CD4-positive, alpha-beta T cell treated with Interleukin-6 at 100 ng/mL for 8 hours (primary cell): Measurements from ENCODE around the gene IFRD2.
"Not testable (repeated sequence)": the region's sequence is repeated elsewhere in the genome, so short reads cannot be mapped to it uniquely, and the experiment has no call there.

ENCODE experiments used
- DNase-seq: peaks from one replicate; pipeline ENCODE4 v3.0.0-alpha.2; 2020; ENCODE audit warnings: mixed read lengths, low spot score

The IFRD2 gene

DNA sequence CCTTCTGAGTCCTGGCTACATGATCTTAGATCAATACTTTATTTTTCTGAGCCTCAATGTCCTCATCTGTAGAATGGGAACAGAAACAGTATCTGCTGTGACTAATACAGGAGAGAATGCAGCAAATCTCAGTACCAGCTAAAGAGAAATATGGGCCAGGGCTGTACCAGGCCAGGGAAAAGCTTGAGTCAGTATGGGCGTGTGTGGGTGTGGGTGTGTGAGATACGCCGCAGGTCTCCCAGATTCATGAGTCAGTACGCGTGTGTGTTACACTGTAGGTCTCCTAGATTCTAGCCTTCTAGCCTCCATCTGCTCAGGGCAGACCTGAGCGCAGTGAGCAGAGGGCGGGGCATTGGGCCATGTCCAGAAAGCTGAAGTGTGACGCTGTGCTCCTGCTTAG, 41.0 kb downstream of the IFRD2 start:
- no peak for DNase-seq

DNA sequence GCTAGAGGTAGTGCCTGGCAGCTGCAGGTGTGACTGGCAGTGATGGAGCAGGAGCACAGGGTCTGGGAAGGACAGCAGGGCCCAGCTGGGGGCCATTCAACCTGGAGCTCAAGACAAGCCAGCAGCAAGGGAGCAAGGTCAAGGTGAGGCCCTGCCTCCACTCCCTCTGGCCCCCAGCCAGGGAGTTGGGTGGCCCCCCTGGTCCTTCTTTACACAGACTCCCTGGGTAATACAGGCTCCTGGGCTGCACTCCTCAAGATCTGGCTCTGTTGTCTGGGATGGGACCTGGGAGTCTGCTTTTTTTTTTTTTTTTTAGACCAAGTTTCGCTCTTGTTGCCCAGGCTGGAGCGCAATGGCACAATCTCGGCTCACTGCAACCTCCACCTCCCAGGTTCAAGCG, 41.7 kb downstream of the IFRD2 start:
- DNase-seq, result no peak

- no peak for DNase-seq
These were observed 42.8 kb downstream of the IFRD2 start for GRCh38 chr3:50249457-50249856.

DNA sequence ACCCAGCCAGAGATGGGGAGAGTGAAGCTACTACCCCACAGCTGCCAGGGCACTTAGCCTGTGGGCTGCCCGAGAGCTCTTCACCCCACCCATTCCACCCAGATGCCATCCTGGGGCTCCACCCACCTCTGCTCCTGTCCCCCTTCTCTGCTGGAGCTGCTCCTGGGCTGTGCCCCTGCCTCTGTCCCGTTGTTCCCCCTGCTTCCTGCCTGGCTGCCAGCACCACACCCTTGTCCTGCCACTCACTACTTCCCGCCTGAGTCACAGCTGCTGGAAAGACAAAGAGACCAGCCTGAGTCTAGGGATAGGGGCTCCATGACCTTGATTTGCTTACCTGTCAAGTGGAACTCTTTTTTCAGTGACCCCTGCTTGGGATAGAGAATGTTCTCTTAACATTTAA, 43.8 kb downstream of the IFRD2 start:
- no peak for DNase-seq

GRCh38 chr3:50246517-50246954, 45.7 kb downstream of the IFRD2 start:
- DNase-seq, result peak; percentile 83

GRCh38 chr3:50245831-50246516, 46.3 kb downstream of the IFRD2 start:
- DNase-seq, result peak; percentile 90

DNA sequence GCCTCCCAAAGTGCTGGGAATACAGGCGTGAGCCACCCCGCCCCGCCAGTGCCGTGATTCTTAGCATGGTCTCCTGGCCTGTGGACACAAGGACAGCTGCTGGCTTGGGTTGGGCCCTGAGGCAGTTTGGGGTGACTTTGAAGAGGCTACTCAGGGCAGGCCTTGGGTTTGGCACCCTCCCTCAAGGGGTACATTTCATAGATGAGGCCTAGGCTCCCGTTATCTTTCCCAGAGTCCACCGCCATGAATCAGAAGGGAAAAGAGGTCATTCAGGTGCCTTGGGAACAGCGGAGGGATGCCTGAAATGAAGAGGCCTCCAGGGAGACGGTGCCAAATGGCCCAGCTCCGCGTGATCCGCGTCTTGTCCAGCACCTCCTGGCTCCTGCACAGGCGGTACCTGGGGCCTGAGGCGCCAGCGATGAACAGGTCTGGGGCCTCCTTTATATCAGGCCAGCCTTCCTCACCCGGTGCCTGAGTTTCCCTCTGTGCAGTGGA, 46.9 kb downstream of the IFRD2 start:
- no peak for DNase-seq

GRCh38 chr3:50244813-50245212, 47.4 kb downstream of the IFRD2 start:
- DNase-seq, result not testable (repeated sequence)

- no peak for DNase-seq
These were observed 48.7 kb downstream of the IFRD2 start for GRCh38 chr3:50243543-50243895.

- DNase-seq, result peak; percentile 30
These were observed 49.2 kb downstream of the IFRD2 start for GRCh38 chr3:50242851-50243542.

DNA sequence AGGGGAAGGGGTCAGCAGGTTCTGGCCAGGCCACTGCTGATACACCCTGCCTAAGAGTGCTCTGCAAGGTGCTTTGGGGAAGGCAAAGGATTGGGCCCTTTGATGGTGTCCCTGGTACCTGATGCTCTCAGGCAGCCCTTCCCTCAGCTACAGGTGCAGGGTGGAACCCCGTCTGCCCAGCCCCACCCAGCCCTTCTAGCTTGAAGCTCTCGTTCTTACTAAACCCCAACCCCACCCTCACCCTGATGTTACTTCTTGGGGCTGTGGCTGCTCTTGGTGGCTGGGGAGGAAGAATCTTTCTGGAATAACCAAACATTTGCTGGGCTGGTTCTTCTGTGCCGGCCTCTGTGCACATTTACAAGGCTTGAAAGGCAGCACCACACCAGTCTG, 49.9 kb downstream of the IFRD2 start:
- DNase-seq, result no peak

DNA sequence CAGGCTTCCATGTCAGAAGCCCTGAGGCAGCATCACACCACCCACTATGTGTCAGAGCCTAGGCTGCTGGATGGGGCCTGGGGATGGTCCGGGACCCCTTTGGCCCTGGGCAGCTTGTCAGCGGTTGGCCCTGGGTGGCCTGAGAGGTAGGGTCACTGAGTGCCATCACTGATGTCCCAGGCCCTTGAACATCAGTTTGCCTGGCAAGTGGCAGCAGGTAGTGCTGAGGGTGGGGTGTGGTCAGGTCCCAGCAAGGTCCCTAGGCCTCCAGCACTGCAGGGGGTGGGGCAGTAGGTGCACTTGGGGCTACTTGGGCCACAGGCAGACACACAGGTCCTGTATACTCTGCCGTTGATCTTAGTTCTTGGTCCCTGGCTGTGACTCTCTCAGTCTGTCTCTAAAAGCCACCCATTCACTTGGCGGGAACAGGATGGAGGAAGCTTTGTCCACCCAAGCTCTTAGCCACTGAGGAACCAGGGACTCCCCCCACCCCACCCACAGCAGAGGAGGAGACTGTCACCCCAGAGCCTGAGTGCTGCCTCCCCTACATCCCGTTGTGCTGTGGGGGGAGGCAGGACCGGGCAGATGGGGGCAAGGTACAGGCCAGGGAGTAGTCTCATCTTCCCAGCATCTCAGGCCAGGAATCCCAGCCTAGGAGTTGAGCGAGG, 50.4 kb downstream of the IFRD2 start:
- no peak for DNase-seq

DNA sequence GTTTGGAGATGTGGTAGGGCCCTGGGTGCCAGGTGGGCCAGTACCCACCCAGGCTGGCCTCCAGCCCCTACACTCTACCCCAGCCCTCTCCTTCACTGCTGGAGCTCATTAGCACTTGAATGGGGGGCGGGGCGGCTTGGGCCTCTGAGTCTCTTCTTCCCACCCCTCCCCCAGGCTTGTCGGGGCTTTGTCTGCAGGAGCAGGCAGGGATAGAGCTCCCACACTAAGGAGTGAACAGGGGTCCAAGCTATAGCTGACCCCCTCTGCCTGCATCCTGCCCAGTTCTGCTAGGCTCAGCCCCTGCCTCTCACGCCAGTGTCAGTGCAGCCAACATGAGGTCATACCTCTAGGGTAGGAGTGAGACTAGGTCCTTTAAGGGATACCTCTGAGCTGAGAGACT, 51.1 kb downstream of the IFRD2 start:
- no peak for DNase-seq

DNA sequence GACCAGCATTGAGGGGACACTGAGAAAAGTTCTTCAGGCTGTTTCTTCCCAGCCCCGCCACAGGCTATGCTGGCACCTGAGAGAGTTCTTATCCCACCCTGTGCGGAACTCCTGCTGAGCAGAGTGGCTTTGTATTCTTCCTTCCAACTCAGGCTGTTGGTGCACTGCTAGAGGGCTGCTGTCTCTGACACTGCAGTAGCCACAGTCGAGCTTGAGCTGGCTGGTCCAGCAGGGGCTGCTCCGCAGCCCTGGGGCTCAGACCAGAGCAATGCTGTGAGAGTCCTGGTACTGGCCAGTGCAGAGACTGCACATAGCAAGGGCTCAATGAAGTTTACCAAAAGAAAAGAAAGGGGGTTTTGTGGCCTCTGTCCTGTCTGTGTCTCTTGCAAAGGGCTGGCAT, 52.6 kb downstream of the IFRD2 start:
- DNase-seq, result no peak

GRCh38 chr3:50238549-50239026, 53.6 kb downstream of the IFRD2 start:
- no peak for DNase-seq

- peak; percentile 88 for DNase-seq
These were observed 54.3 kb downstream of the IFRD2 start for GRCh38 chr3:50237754-50238548.
